Prostate gland (tissue), 2 donors: Measurements from ENCODE around the gene OTOF. TPM values are rescaled to one million over a fixed set of nuclear protein-coding genes. Genes with fewer than 3 reads are reported as not detected.

Source experiments
- DNase-seq: peaks from one replicate; pipeline ENCODE4 v3.0.0-alpha.2; 2019; ENCODE audit warnings: low spot score
- H3K27ac ChIP-seq, 2 donors: fragments of 200-600 bp; sonication (generic); 2 replicates each; pipeline ENCODE4 v1.5.1; 2017 to 2019
- H3K27me3 ChIP-seq: fragments of 200-600 bp; sonication (generic); replicated peaks from 2 replicates; pipeline ENCODE4 v1.5.1; 2019; ENCODE audit not compliant: insufficient read depth
- H3K36me3 ChIP-seq, 2 donors: fragments of 200-600 bp; sonication (generic); 1 replicate in 1 of 2; 2 replicates in 1 of 2; pipeline versions ENCODE4 v1.5.1 to v1.8.1; 2017 to 2019
- H3K4me1 ChIP-seq: fragments of 200-600 bp; sonication (generic); replicated peaks from 2 replicates; pipeline ENCODE4 v1.5.1; 2019
- H3K4me3 ChIP-seq, 2 donors: fragments of 200-600 bp; sonication (generic); 2 replicates each; pipeline ENCODE4 v1.5.1; 2017 to 2019
- H3K9me3 ChIP-seq: fragments of 200-600 bp; sonication (generic); 2 replicates; pipeline ENCODE4 v1.5.1; 2017
- POLR2A ChIP-seq: fragments of 450-650 bp; IDR thresholded peaks from one replicate; pipeline ENCODE4 v1.6.1; 2016; ENCODE audit warnings: antibody characterized with exemption, mild to moderate bottlenecking
- POLR2AphosphoS5 ChIP-seq: sonication (generic); formaldehyde crosslinking; IDR thresholded peaks from one replicate; pipeline ENCODE4 v1.6.1; 2017; ENCODE audit warnings: antibody characterized with exemption
- WGBS: methylation state at CpG from one replicate; pipeline ENCODE4 v1.1.5; 2018; 5-methylcytosine and 5-hydroxymethylcytosine counted together
- intact Hi-C: fragments of 100-400 bp; cut with DNase I; formaldehyde crosslinking; loops from one replicate; pipeline ENCODE4 v1.14.2; 2022
- total RNA-seq, 2 donors: library from RNA; depleted of rRNA; stranded (reverse); fragments of >200 nt; gene quantifications; one replicate each; pipeline ENCODE4 v1.1.0, GENCODE V29; 2016
- TF ChIP-seq, protein P1 (sequence below), 4 experiments: fragments of 200-600 bp in 2 of 4; fragments of 450-650 bp in 2 of 4; sonication (generic) in 2 of 4; IDR thresholded peaks; 1 replicate in 3 of 4; 2 replicates in 1 of 4; pipeline ENCODE4 v1.5.1; 2016 to 2019; ENCODE audit warnings: antibody characterized with exemption in 4 of 4, mild to moderate bottlenecking in 2 of 4, moderate library complexity in 2 of 4

Gene OTOF
- total RNA-seq, 2 donors from 2014 or later, result 0.68 TPM; not detected in 1

DNA sequence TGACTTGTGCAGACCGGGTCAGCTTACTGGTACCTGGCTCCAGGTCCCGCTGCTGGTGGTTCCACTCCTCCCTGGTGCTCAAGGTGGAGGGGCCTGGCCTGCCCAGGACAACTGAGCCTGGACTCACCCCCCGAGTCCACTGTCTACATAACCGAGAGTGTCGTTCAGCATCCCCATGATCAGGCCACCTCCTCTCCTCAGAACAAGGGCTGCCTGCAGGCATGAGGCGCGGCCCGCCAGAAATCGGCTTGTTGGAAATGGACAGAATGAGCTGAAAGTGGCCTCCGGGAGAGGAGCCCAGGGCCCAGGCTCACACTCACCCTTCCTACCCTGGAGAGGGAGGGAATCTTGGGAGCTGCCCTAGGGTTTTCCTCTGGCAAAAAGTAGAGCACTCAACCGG is 38.9 kb upstream of the OTOF start:
- Histone ChIP-seq H3K27ac (no peak overlapping the region), H3K27me3 (no peaks in the 10 kb centered on the region), H3K9me3 (no peaks in the 10 kb centered on the region), H3K4me3 (no peak overlapping the region), H3K36me3 (no peaks in the 10 kb centered on the region), H3K4me1 (no peaks in the 10 kb centered on the region)
- no peak for DNase-seq
- TF ChIP-seq POLR2AphosphoS5 (no peak), POLR2A (no peak)
- TF ChIP-seq, protein P1, sequence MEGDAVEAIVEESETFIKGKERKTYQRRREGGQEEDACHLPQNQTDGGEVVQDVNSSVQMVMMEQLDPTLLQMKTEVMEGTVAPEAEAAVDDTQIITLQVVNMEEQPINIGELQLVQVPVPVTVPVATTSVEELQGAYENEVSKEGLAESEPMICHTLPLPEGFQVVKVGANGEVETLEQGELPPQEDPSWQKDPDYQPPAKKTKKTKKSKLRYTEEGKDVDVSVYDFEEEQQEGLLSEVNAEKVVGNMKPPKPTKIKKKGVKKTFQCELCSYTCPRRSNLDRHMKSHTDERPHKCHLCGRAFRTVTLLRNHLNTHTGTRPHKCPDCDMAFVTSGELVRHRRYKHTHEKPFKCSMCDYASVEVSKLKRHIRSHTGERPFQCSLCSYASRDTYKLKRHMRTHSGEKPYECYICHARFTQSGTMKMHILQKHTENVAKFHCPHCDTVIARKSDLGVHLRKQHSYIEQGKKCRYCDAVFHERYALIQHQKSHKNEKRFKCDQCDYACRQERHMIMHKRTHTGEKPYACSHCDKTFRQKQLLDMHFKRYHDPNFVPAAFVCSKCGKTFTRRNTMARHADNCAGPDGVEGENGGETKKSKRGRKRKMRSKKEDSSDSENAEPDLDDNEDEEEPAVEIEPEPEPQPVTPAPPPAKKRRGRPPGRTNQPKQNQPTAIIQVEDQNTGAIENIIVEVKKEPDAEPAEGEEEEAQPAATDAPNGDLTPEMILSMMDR (IDR thresholded peaks at IDR 0.05), result no peak
- 89% methylated on average over 11 of the region's 11 CpGs for WGBS
- intact Hi-C loops, result no loop called here

DNA sequence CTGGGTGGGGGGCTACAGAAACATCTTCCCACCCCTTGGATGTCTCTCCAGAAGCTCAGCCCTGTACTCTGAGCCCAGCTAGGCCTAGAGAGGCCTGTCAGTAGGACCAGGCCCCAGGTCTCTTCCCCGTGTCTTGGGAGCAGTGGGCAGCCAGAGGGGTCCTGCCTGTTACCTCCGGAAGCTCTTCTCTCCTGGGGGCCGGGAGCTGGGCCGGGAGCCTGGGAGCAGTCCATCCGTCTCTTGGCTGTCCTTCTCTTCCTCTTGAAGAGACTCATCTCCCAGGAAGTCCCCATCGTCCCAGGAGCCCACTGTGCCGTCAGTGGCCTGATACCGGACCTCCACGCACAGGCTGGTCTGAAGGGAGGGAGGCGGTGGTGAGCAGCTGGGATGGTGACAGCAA is 38.3 kb upstream of the OTOF start:
- TF ChIP-seq, protein P1 (IDR thresholded peaks at IDR 0.05), result no peak
- TF ChIP-seq POLR2A (no peak), POLR2AphosphoS5 (no peak)
- intact Hi-C loops, result no loop called here
- no peak for DNase-seq
- Histone ChIP-seq H3K9me3 (no peaks in the 10 kb centered on the region), H3K4me3 (no peak overlapping the region), H3K4me1 (no peaks in the 10 kb centered on the region), H3K27ac (no peak overlapping the region), H3K27me3 (no peaks in the 10 kb centered on the region), H3K36me3 (no peaks in the 10 kb centered on the region)
- 98% methylated on average over 10 of the region's 10 CpGs for WGBS

DNA sequence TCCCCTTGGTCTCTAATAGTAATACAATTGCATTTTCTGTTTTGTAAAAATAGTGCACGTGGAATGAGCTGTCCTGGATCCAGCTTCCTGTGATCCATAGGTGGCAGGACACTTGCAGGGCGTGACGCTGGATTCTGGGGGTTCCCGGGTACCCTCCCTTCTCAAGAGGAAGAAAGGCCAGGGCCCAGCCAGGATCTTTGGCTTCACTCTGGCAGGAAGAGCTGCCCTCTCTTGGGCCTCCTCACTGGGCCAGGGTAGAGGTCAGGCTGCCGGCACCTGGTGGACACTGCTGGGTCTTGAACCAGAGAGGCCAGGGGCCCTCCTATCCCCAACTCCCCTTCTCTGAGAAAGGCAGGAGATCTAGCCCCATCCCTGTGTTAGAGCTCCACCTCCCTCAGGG is 37.8 kb upstream of the OTOF start:
- Histone ChIP-seq H3K4me3 (no peak overlapping the region), H3K36me3 (no peaks in the 10 kb centered on the region), H3K9me3 (no peaks in the 10 kb centered on the region), H3K27me3 (no peaks in the 10 kb centered on the region), H3K27ac (no peak overlapping the region), H3K4me1 (no peaks in the 10 kb centered on the region)
- intact Hi-C loops, result no loop called here
- 71% methylated on average over 5 of the region's 5 CpGs for WGBS
- no peak for TF ChIP-seq POLR2A
- no peak for TF ChIP-seq POLR2AphosphoS5
- TF ChIP-seq, protein P1 (IDR thresholded peaks at IDR 0.05), result no peak
- DNase-seq, result no peak

DNA sequence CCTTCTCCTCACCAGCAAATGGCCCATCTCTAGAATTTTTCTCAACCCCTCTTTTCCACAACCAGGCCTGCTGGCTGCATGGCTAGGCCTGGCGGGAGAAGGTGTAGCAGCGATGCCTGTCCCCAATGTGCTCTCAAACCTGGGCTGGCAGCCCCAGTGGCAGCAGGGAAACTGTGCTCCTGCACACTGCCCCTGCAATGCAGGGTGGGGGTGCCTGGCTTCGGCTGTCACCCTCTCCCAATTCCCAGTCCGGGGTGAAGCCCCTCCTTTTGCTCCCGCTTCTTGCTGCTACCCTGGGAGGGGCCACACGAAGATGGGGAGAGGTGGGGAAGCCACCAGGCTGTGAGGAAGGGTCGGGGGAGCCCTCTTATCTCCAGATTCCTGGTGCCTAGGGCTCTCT is 36.1 kb upstream of the OTOF start:
- no peaks in the 10 kb centered on the region for H3K9me3 ChIP-seq
- no peaks in the 10 kb centered on the region for H3K27me3 ChIP-seq
- WGBS, result 87% methylated on average over 7 of the region's 7 CpGs
- DNase-seq, result no peak
- no peak overlapping the region for H3K4me3 ChIP-seq
- no peak for TF ChIP-seq POLR2AphosphoS5
- TF ChIP-seq, protein P1 (IDR thresholded peaks at IDR 0.05), result no peak
- no peak for TF ChIP-seq POLR2A
- H3K27ac ChIP-seq, result no peak overlapping the region
- H3K4me1 ChIP-seq, result no peaks in the 10 kb centered on the region
- no peaks in the 10 kb centered on the region for H3K36me3 ChIP-seq
- intact Hi-C loops, result no loop called here

DNA sequence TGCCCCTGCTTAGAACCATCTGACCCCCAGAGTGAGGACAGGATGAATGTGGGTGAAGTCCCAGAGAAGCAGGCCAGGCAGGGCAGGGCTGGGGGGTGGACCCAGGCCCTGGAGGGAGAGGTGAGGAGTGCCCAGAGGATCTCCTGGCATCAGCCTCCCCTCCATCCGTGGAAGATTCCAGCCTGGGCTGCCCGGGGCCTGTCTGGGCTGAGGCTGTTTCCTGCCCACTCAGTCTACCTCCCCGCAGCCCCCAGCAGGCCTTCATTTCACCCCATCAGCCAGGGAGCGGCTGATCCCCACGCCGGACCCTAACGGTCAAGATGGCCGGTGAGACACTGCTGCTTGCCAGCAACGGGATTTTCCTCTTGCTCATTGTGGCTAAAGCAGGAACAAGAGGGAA is 35.3 kb upstream of the OTOF start:
- Histone ChIP-seq H3K9me3 (no peaks in the 10 kb centered on the region), H3K4me1 (no peaks in the 10 kb centered on the region), H3K27me3 (no peaks in the 10 kb centered on the region), H3K4me3 (no peak overlapping the region), H3K36me3 (no peaks in the 10 kb centered on the region), H3K27ac (no peak overlapping the region)
- TF ChIP-seq POLR2AphosphoS5 (no peak), POLR2A (no peak)
- TF ChIP-seq, protein P1 (IDR thresholded peaks at IDR 0.05), result no peak
- DNase-seq, result no peak
- intact Hi-C loops, result no loop called here
- WGBS, result 72% methylated on average over 9 of the region's 9 CpGs
